ENCODE measurements around the gene MIOS. TPM values are rescaled to one million over a fixed set of nuclear protein-coding genes. Genes with fewer than 3 reads are reported as not detected.

Gene MIOS
- total and polyA plus RNA-seq, 9 of the 15 experiments (the other 6 are each of a cell fraction or from before 2014, with no cell fraction given) = 7.8 to 47.8 (median 30.6) TPM

DNA sequence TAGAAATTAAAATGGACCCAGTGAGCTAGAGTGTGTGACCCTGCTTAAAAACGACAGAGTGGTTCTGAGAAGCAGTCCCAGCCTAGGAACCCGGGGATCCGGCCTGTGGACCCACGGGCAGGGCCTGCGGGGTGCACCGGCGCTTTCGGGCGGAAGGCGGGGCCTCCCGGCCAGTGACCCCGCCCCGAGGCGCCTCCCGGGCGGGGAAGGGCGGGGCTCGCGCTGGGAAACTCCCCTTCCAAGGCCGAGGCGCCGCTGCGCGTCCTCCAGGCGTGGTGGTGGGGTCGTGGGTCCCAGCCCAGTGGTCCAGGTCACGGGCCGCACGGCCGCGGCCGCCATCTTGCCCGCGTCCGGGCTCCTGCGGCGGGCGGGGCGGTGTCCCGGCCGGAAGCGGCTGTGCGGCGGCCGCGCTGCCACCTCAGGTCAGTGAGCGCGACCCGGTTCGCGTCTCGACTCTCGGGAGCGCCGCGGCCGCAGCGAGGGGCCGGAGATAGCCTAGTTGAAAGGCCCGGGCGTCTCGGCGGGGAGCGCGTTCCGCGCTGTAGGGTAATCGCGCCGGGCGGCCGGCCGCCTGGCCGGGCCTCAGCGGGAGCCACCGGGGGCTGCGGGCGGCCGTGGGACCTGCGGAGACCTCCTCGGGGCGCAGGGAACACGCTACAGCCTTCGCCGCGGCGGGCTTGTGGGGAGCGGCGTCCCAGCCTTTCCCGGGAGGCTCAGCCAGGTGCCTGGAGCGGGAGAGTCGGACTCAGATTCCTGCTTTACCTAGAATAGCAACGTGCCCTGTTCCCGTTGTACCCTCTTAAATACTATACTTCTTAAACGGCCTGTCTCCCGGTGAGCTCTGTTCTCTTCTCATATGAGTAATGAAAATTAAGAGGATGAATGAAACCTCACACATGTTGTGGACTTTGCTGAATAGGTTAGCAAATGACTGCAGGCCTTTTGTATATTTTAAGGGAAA is at the start of gene MIOS (continued):
- TF ChIP-seq ERF (CRISPR knock-in tag; IDR thresholded peaks at IDR 0.05) (peak; percentile 51; the same call in 1 of the 2 replicates), ZNF778 (CRISPR knock-in tag; IDR thresholded peaks at IDR 0.05) (no peak), ZNF184 (CRISPR knock-in tag; IDR thresholded peaks at IDR 0.05) (no peak), THRAP3 (IDR thresholded peaks at IDR 0.05; ENCODE audit: borderline replicate concordance) (no peak), HDAC2 (IDR thresholded peaks at IDR 0.05) (no peak), FOSL1 (tag; conservative IDR thresholded peaks at IDR 0.05) (no peak), HCFC1 (IDR thresholded peaks at IDR 0.05; ENCODE audit: low read depth, low read length) (peak; percentile 57; the same call in 1 of the 2 replicates), CREM (IDR thresholded peaks at IDR 0.05; ENCODE audit: low read depth) (peak; percentile 51; the same call in 1 of the 2 replicates), ILF3 (IDR thresholded peaks at IDR 0.05; ENCODE audit: borderline replicate concordance) (0 out of 2 replicates have a peak, but pooled peaks have one; percentile 33), ZNF431 (CRISPR knock-in tag; IDR thresholded peaks at IDR 0.05) (0 out of 2 replicates have a peak, but pooled peaks have one; percentile 39), RBM25 (IDR thresholded peaks at IDR 0.05; ENCODE audit: low read depth, low read length, severe bottlenecking) (peak; percentile 17), ARID1B (IDR thresholded peaks at IDR 0.05) (no peak), ZNF780A (CRISPR knock-in tag; IDR thresholded peaks at IDR 0.05) (no peak), ZNF41 (CRISPR knock-in tag; conservative IDR thresholded peaks at IDR 0.05) (no peak), RBM17 (IDR thresholded peaks at IDR 0.05; ENCODE audit: borderline replicate concordance, low read depth, low read length) (no peak), ZNF212 (CRISPR knock-in tag; IDR thresholded peaks at IDR 0.05) (no peak)
- TF ChIP-seq, protein P1, sequence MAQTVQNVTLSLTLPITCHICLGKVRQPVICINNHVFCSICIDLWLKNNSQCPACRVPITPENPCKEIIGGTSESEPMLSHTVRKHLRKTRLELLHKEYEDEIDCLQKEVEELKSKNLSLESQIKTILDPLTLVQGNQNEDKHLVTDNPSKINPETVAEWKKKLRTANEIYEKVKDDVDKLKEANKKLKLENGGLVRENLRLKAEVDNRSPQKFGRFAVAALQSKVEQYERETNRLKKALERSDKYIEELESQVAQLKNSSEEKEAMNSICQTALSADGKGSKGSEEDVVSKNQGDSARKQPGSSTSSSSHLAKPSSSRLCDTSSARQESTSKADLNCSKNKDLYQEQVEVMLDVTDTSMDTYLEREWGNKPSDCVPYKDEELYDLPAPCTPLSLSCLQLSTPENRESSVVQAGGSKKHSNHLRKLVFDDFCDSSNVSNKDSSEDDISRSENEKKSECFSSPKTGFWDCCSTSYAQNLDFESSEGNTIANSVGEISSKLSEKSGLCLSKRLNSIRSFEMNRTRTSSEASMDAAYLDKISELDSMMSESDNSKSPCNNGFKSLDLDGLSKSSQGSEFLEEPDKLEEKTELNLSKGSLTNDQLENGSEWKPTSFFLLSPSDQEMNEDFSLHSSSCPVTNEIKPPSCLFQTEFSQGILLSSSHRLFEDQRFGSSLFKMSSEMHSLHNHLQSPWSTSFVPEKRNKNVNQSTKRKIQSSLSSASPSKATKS (CRISPR knock-in tag; IDR thresholded peaks at IDR 0.05) = no peak
- TF ChIP-seq, protein P2, sequence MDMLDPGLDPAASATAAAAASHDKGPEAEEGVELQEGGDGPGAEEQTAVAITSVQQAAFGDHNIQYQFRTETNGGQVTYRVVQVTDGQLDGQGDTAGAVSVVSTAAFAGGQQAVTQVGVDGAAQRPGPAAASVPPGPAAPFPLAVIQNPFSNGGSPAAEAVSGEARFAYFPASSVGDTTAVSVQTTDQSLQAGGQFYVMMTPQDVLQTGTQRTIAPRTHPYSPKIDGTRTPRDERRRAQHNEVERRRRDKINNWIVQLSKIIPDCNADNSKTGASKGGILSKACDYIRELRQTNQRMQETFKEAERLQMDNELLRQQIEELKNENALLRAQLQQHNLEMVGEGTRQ (CRISPR knock-in tag; IDR thresholded peaks at IDR 0.05) = peak; percentile 34; the same call in 1 of the 2 replicates
- TF ChIP-seq, protein P3, sequence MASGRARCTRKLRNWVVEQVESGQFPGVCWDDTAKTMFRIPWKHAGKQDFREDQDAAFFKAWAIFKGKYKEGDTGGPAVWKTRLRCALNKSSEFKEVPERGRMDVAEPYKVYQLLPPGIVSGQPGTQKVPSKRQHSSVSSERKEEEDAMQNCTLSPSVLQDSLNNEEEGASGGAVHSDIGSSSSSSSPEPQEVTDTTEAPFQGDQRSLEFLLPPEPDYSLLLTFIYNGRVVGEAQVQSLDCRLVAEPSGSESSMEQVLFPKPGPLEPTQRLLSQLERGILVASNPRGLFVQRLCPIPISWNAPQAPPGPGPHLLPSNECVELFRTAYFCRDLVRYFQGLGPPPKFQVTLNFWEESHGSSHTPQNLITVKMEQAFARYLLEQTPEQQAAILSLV (tag; IDR thresholded peaks at IDR 0.05) = no peak
- TF ChIP-seq, protein P4, sequence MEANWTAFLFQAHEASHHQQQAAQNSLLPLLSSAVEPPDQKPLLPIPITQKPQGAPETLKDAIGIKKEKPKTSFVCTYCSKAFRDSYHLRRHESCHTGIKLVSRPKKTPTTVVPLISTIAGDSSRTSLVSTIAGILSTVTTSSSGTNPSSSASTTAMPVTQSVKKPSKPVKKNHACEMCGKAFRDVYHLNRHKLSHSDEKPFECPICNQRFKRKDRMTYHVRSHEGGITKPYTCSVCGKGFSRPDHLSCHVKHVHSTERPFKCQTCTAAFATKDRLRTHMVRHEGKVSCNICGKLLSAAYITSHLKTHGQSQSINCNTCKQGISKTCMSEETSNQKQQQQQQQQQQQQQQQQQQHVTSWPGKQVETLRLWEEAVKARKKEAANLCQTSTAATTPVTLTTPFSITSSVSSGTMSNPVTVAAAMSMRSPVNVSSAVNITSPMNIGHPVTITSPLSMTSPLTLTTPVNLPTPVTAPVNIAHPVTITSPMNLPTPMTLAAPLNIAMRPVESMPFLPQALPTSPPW (CRISPR knock-in tag; IDR thresholded peaks at IDR 0.05) = peak; percentile 82
- TF ChIP-seq, protein P5, sequence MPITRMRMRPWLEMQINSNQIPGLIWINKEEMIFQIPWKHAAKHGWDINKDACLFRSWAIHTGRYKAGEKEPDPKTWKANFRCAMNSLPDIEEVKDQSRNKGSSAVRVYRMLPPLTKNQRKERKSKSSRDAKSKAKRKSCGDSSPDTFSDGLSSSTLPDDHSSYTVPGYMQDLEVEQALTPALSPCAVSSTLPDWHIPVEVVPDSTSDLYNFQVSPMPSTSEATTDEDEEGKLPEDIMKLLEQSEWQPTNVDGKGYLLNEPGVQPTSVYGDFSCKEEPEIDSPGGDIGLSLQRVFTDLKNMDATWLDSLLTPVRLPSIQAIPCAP (CRISPR knock-in tag; IDR thresholded peaks at IDR 0.05; ENCODE audit: borderline replicate concordance) = no peak

Data from K562 (cell line).